GM10248 (cell line): ENCODE results near the gene PRR14.
A peak's percentile ranks its signal among the peaks of the same experiment; 100 is the strongest.

ENCODE experiments used
- CTCF ChIA-PET: fragments of 300-600 bp; sonication (Branson Sonifier 250); formaldehyde crosslinking; extraction: SDS; loops from one replicate; lab custom pipeline; 2021; ENCODE audit warnings: antibody characterized with exemption; lab: Yijun Ruan, JAX
- POLR2A ChIA-PET: fragments of 350-650 bp; sonication (Branson Sonifier 250); formaldehyde crosslinking; extraction: SDS; loops from one replicate; lab custom pipeline; 2020; ENCODE audit warnings: antibody characterized with exemption; lab: Yijun Ruan, JAX
- DNase-seq: peaks from one replicate; pipeline ENCODE4 v3.0.0; 2012; ENCODE audit errors: extremely low spot score
- TF ChIP-seq, protein P1 (sequence below): IDR thresholded peaks from 2 replicates; pipeline ENCODE4 v1.5.1; 2012; ENCODE audit warnings: mild to moderate bottlenecking, low read depth; ENCODE audit errors: extremely low read depth, missing control alignments, control extremely low read depth

Gene PRR14

GRCh38 chr16:30657866-30658730 lies 7.3 kb downstream of the PRR14 start, which contains the start of gene FBRS:
FBRS (plus strand) TSS chr16:30658431; CDS start chr16:30659519, 1,088 bp downstream.
- TF ChIP-seq, protein P1, sequence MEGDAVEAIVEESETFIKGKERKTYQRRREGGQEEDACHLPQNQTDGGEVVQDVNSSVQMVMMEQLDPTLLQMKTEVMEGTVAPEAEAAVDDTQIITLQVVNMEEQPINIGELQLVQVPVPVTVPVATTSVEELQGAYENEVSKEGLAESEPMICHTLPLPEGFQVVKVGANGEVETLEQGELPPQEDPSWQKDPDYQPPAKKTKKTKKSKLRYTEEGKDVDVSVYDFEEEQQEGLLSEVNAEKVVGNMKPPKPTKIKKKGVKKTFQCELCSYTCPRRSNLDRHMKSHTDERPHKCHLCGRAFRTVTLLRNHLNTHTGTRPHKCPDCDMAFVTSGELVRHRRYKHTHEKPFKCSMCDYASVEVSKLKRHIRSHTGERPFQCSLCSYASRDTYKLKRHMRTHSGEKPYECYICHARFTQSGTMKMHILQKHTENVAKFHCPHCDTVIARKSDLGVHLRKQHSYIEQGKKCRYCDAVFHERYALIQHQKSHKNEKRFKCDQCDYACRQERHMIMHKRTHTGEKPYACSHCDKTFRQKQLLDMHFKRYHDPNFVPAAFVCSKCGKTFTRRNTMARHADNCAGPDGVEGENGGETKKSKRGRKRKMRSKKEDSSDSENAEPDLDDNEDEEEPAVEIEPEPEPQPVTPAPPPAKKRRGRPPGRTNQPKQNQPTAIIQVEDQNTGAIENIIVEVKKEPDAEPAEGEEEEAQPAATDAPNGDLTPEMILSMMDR, result peak; percentile 89
- POLR2A ChIA-PET, result interaction anchor here (0.7 to 2.0 kb wide), 7 partner anchors 8 to 229 kb away, joined by 3 to 7 read pairs (median 3); partner anchors contain the start of genes DCTPP1, PRR14 and ZNF764
- CTCF ChIA-PET, result interaction anchor here (0.7 to 4.3 kb wide), 15 partner anchors 8 to 567 kb away, joined by 3 to 64 read pairs (median 4); partner anchors contain the start of gene TBX6
- peak; percentile 96 for DNase-seq

GRCh38 chr16:30658731-30659506 lies 8.2 kb downstream of the PRR14 start:
- ChIA-PET POLR2A (interaction anchor here (0.5 to 2.0 kb wide), 12 partner anchors 9 to 864 kb away, joined by 3 to 7 read pairs (median 3); partner anchors contain the start of genes DCTPP1, PRR14 and ZNF764), CTCF (interaction anchor here (0.7 to 4.3 kb wide), 17 partner anchors 8 to 567 kb away, joined by 3 to 64 read pairs (median 4); partner anchors contain the start of genes PHKG2, PRR14 and TBX6)
- DNase-seq, result peak; percentile 86

DNA sequence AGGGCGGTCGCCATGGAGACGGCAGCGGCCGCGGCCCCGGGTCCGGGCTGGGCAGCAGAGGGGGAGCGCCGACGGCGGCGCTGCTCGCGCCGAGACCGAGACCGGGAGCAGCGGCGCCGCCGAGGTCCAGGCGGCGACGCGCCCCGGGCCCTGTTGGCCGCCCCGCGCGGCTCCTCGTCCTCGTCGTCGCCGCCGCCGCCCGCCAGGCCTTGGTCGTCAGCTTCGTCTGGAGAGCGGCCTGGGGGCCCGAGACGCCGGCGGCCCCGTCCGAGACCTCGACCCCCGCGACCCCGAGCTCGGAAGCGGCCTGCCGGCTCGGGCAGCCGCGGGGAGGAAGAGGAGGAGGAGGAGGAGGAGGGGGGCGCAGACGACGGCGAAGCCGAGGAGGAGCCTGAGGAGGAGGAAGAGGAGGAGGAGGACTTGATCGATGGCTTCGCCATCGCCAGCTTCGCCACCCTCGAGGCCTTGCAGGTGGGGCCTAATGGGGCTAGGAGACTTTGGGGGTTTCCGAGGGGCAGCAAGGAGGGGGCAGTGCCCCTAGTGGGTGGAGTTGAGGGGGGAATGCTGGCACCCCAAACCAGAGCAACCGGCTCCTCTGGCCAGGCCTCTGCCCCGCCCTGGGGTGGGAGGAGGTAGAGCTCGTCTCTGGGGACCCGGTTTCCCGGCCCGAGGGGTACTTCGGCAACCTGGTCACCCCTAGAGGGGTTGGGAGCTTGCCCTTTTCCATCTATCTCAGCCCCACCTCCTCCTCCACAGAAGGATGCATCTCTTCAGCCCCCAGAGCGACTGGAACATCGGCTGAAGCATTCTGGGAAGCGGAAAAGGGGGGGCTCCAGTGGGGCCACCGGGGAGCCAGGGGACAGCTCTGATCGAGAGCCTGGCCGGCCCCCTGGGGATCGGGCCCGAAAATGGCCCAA lies 9.0 kb downstream of the PRR14 start:
- TF ChIP-seq, protein P1, result no peak
- POLR2A ChIA-PET, result interaction anchor here (0.6 to 2.0 kb wide), 6 partner anchors 9 to 230 kb away, joined by 3 to 7 read pairs (median 3); partner anchors contain the start of genes DCTPP1 and PRR14
- CTCF ChIA-PET, result interaction anchor here (1.1 to 4.3 kb wide), 13 partner anchors 7 to 568 kb away, joined by 3 to 64 read pairs (median 4); partner anchors contain the start of genes PHKG2, PRR14 and TBX6
- no peak for DNase-seq

More at GRCh38 chr16:30658731-30659506, 8.2 kb downstream of the PRR14 start:
- TF ChIP-seq, protein P1, result peak; percentile 41

- peak; percentile 80 for DNase-seq
- POLR2A ChIA-PET, result interaction anchor here (0.6 to 2.0 kb wide), 3 partner anchors 12 to 63 kb away, joined by 3 to 7 read pairs (median 3); no protein-coding TSS in a partner anchor
- CTCF ChIA-PET, result interaction anchor here (0.7 to 4.3 kb wide), 7 partner anchors 10 to 281 kb away, joined by 3 to 64 read pairs (median 3); partner anchors contain the start of genes PHKG2 and PRR14
- TF ChIP-seq, protein P1, result no peak
Observed at GRCh38 chr16:30660424-30661261, 9.9 kb downstream of the PRR14 start.

DNA sequence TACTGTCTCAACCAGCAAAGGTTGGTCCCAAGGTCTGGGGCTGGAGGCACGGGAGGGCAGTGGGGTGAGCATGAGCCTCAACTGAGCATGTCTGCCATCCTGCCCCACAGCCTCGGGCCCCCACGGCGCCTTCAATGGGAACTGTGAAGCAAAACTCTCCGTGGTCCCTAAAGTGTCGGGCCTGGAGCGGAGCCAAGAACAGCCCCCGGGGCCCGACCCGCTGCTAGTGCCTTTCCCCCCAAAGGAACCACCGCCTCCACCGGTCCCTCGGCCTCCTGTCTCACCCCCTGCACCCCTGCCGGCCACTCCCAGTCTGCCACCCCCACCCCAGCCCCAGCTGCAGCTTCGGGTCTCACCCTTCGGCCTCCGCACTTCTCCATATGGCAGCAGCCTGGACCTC lies 11.7 kb downstream of the PRR14 start:
- CTCF ChIA-PET, result no interaction called here
- POLR2A ChIA-PET, result no interaction called here
- no peak for DNase-seq
- TF ChIP-seq, protein P1, result no peak
